GM18951 (cell line): Measurements from ENCODE around the gene CIRBP.

Experiments used
- POLR2A ChIP-seq: IDR thresholded peaks from 4 replicates; pipeline ENCODE4 v1.6.1; 2011; ENCODE audit warnings: mild to moderate bottlenecking; ENCODE audit not compliant: insufficient read length, insufficient read depth; ENCODE audit errors: extremely low read depth
- in situ Hi-C: fragments of 300-500 bp; cut with MboI; formaldehyde crosslinking; loops from one replicate; pipeline ENCODE4 v1.12.0; 2022; ENCODE audit warnings: low sequenced_read_pairs, mixed read lengths, inconsistent platforms; ENCODE audit not compliant: unreplicated experiment

The CIRBP gene

DNA sequence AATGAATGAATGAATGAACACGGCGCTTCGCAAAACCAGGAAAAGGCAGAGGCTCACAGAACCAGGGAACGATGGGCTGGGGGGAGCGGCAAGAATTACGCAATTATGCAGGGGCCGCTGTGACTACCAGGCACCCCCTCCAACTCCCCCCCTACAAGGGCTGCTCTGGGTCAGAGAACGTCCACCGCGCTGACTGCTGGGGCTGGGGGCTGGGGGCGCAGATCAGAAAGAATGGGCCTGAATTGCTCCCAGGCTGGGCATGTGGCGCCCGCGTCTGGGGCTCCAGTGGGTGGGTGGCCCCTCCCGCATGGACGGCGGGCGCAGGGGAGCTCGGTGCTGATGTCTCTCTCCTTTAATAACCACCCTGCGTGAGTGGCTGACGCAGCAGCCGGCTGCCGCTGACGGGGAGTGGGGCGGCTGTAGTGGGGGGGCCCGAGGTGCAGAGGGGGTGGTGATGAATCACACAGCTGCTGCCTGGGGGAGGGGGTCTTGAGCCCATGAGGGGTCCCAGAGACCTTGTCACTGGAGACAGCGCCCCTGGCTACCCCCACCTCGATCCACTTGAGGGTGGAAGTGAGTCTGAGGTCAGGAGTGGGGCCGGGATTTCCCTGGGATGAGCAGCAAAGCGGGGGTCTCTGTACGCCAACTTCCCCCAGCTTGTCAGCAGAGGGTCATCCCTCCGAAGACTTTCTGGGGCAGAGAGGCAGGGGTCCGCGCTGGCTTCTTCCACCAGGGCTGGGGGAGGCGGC is 1.5 kb upstream of the CIRBP start:
- no peak for TF ChIP-seq POLR2A
- in situ Hi-C loops: no loop called here

DNA sequence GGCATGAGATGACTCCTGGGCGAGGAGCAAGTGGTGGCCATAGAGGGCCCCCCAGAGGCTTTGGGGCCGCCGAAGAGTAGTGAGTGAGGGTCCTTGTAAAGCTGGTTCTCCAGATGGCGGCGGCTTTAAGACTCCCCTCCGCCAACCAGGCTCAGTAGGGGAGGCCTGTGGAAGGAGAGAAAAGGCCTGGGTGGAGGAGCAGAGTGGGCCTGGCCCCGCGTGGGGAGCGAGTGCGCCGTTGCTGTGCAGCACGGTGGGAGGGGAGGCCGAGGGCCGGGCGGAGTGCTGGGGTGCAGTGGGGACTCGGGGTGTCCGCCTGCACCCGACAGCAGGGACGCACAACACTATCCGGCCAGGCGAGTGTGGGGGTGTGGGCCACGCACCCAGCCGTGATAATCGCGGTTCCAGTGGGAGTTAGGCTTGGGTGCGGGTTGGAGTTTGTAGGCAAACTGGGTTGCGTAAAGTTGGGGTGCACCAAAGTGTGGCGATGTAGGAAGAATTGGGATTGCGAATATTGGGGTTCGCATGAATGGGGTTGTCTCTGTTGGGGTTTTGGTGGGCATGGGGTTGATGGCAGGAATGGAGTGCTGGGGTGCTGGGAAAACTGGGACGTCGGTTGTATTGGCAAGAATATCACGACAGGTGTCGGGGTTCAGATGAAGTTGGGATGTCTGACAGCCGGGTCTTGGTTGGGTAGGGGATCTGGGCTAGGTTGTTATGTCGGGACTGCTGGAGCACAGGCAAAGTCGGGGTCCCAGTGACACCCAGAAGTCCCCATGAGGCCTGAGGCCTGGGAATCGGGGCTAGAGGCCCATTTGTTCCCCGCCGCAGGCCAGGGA is 687 bp upstream of the CIRBP start:
- no peak for TF ChIP-seq POLR2A

GRCh38 chr19:1269478-1270212 is 513 bp downstream of the CIRBP start:
- peak; percentile 63 for TF ChIP-seq POLR2A
- in situ Hi-C loops: no loop called here

More for the DNA sequence above, 687 bp upstream of the CIRBP start:
- in situ Hi-C loops: no loop called here

DNA sequence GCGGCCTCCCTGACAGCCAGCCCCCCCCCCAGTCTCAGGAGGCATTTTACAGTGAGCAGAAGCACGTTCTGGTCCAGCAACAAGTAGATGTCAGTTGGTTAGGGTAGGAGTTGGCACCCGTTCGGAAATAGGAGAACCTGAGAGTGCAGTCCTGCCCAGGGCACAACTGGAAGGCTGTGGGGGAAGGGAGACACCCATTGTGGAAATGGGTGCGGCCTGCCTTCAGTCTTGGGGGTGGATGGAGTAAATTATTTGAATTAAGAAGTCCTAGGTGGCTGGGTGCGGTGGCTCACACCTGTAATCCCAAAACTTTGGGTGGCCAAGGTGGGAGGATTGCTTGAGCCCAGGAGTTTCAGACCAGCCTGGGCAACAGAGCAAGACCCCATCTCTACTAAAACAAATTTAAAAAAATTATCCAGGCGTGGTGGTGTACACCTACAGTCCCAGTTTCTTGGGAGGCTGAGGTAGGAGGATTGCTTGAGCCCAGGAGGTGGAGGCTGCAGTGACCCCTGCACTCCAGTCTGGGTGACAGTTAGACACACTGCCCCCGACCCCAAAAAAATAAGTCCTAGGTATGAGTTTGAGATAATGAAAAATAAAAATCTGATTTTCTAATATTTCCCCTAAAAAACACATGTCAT is 1.2 kb downstream of the CIRBP start:
- in situ Hi-C loops: no loop called here
- TF ChIP-seq POLR2A: no peak

DNA sequence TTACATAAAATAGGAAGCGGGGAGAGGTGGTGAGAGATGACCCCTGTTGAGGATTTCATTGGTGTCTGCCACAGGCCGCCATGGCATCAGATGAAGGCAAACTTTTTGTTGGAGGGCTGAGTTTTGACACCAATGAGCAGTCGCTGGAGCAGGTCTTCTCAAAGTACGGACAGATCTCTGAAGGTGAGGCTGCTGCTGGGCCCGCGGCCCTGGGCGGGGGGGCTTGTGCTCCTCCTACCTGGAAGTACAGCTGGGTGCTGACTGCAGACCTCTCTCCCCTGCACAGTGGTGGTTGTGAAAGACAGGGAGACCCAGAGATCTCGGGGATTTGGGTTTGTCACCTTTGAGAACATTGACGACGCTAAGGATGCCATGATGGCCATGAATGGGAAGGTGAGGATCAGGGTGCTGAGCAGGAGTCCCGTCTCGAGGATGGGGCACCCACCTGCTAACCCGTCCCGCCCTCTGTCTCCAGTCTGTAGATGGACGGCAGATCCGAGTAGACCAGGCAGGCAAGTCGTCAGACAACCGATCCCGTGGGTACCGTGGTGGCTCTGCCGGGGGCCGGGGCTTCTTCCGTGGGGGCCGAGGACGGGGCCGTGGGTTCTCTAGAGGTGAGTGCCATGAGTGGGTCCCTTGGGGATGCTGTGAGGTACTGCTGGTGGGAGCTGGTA is 1.9 kb downstream of the CIRBP start:
- in situ Hi-C loops: no loop called here
- TF ChIP-seq POLR2A: peak; percentile 38

DNA sequence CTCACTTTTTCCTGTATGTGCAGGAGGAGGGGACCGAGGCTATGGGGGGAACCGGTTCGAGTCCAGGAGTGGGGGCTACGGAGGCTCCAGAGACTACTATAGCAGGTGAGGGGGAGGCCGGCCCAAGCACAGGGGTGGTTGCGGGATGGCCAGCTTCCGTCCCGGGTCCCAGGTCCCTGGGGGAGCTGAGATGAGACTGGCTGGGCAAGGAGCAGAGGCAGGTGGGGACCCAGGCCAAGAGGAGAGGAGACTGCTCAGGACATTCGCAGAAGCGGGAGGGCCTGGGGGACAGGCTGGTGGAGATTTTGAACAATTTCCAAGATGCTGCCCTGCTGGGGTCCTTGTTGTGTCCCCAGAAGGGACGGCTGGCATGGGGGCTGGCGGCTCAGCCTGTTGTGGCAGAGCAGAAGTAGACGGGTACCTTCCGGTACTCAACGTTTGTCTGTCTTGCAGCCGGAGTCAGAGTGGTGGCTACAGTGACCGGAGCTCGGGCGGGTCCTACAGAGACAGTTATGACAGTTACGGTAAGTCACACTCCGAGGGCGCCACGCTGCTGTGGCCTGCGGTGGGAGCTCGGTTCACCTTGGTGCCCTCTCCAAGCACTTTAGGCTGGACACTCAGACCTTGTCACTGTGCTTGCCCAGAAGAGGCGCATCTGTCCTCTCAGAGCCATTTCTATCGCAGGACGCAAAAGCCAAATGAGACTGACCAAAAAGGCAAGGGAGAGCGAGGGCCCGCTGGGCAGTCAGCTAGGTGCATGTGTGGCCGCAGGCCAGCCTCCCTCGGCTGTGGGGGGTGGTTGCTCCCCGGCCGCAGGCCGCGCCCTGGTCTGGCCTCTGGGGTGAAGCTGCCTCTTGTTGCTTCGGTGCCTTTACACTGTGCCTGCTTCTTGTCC is 2.6 kb downstream of the CIRBP start:
- TF ChIP-seq POLR2A: no peak
- in situ Hi-C loops: no loop called here

DNA sequence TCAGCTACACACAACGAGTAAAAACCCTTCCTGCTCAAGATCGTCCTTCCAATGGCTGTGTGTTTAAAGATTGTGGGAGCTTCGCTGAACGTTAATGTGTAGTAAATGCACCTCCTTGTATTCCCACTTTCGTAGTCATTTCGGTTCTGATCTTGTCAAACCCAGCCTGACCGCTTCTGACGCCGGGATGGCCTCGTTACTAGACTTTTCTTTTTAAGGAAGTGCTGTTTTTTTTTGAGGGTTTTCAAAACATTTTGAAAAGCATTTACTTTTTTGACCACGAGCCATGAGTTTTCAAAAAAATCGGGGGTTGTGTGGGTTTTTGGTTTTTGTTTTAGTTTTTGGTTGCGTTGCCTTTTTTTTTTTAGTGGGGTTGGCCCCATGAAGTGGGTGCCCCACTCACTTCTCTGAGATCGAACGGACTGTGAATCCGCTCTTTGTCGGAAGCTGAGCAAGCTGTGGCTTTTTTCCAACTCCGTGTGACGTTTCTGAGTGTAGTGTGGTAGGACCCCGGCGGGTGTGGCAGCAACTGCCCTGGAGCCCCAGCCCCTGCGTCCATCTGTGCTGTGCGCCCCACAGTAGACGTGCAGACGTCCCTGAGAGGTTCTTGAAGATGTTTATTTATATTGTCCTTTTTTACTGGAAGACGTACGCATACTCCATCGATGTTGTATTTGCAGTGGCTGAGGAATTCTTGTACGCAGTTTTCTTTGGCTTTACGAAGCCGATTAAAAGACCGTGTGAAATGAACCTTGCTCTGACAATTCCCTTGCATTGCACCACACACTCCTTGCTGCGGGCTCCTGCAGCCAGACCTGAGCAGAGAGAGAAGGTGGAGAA is 3.5 kb downstream of the CIRBP start:
- in situ Hi-C loops: no loop called here
- TF ChIP-seq POLR2A: no peak

GRCh38 chr19:1273263-1274041 is 4.3 kb downstream of the CIRBP start:
- in situ Hi-C loops: no loop called here
- TF ChIP-seq POLR2A: peak; percentile 21

DNA sequence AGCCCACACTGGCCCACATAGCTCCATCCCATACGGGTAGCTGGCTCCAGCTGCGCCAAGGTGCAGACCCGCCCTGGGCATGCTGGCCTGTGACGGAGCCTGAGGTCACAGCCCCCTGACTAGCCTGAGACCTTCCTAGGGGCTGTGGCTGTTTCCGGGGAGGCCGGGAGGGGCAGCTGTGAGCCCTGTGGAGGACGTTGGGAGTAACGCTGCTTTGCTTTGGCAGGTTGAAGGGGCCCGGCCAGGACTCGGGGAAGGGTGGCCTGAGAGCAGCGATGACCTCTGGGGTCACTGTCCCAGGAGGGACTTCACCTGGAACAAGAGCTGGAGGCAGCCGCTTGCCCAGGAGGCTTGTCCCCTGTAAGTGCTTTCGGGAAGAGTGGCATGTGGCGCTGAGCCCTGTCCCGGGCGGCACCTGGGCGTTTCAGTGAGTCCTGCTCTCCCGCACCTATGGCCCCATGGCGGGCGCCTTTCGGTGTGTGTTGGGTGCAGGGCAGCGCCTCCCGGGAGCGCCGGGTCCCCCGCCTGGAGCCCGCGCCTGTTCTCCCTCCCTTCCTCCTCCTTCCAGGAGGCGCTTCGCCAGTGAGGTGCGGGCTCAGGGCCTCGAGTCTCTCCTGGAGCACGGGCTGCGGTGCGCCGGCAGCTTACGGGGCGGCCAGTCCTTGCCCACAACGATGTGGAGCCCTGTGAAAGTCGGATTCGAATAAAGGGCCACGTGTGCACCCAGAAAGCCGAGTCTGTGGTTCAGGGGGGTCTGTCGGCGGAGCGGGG is 5.1 kb downstream of the CIRBP start:
- TF ChIP-seq POLR2A: no peak
- in situ Hi-C loops: no loop called here
